Prostate gland (tissue), 2 donors: ENCODE data around the gene DAPL1.

Source experiments
- CTCF ChIP-seq, 4 experiments: fragments of 200-600 bp in 2 of 4; fragments of 450-650 bp in 2 of 4; sonication (generic) in 2 of 4; IDR thresholded peaks; 1 replicate in 3 of 4; 2 replicates in 1 of 4; pipeline ENCODE4 v1.5.1; 2016 to 2019; ENCODE audit warnings: antibody characterized with exemption in 4 of 4, mild to moderate bottlenecking in 2 of 4, moderate library complexity in 2 of 4
- POLR2AphosphoS5 ChIP-seq: sonication (generic); formaldehyde crosslinking; IDR thresholded peaks from one replicate; pipeline ENCODE4 v1.6.1; 2017; ENCODE audit warnings: antibody characterized with exemption

GRCh38 chr2:158830201-158830600, 35.1 kb downstream of the DAPL1 start:
- TF ChIP-seq CTCF (IDR thresholded peaks at IDR 0.05) (no peak), POLR2AphosphoS5 (no peak)
